Sigmoid colon (tissue), 4 donors: ENCODE measurements around the gene KCNJ9.

ENCODE experiments used
- POLR2A ChIP-seq, 2 donors: fragments of 450-650 bp; IDR thresholded peaks; one replicate each; pipeline ENCODE4 v1.6.1; 2016; ENCODE audit warnings: antibody characterized with exemption in 2 of 2, mild to moderate bottlenecking in 2 of 2, moderate library complexity in 2 of 2
- POLR2AphosphoS5 ChIP-seq, 4 donors: sonication (generic); formaldehyde crosslinking; IDR thresholded peaks; one replicate each; pipeline ENCODE4 v1.6.1; 2017; ENCODE audit warnings: antibody characterized with exemption in 4 of 4
- TF ChIP-seq, protein P1 (sequence below), 4 experiments: fragments of 450-650 bp in 3 of 4; fragments of 200-600 bp in 1 of 4; IDR thresholded peaks; one replicate each; pipeline ENCODE4 v1.5.1; 2016 to 2019; ENCODE audit warnings: antibody characterized with exemption in 4 of 4, mild to moderate bottlenecking in 3 of 4, moderate library complexity in 2 of 4

DNA sequence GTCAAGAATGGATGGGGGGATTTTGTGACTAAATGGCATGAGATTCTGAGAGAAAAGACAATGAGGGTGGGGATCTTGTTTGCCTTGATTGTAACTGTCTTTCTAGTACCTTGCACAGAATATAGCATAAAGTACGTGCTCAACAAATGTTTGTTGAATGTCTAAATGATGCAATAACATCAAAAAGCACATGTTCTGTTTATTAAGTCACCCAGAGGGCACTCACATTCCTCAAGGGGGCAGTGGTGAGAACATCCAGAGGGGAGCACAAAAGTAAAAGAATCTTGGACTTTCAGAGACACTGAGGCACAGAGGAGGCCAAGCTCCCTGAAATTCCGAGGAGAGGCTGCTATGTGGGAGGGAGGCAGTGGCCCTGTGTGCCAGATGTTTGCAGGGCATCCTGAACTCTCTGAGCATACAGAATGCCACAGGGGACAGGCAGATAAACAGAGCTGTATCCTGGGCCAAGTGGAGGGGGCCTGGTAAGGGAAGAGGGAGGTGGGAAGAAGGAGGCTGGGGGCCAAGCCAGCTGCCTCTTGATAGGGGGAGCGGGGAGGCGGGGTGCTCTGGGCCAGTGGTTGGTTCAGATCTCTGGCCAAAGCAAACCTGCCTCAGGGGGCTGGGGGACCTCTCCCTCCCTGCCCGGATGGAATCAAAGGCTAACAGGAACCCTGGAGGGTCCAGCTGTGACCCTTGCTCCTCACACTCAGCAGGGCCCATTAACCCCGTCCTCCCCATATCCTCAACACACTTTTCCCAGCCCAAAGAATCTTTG is 27.7 kb downstream of the KCNJ9 start:
- TF ChIP-seq, protein P1, sequence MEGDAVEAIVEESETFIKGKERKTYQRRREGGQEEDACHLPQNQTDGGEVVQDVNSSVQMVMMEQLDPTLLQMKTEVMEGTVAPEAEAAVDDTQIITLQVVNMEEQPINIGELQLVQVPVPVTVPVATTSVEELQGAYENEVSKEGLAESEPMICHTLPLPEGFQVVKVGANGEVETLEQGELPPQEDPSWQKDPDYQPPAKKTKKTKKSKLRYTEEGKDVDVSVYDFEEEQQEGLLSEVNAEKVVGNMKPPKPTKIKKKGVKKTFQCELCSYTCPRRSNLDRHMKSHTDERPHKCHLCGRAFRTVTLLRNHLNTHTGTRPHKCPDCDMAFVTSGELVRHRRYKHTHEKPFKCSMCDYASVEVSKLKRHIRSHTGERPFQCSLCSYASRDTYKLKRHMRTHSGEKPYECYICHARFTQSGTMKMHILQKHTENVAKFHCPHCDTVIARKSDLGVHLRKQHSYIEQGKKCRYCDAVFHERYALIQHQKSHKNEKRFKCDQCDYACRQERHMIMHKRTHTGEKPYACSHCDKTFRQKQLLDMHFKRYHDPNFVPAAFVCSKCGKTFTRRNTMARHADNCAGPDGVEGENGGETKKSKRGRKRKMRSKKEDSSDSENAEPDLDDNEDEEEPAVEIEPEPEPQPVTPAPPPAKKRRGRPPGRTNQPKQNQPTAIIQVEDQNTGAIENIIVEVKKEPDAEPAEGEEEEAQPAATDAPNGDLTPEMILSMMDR (IDR thresholded peaks at IDR 0.05): peak in 2 of 4 experiments; percentile 15 to 36
- no peak for TF ChIP-seq POLR2A (IDR thresholded peaks at IDR 0.05)
- no peak for TF ChIP-seq POLR2AphosphoS5 (IDR thresholded peaks at IDR 0.05)
